Activated CD4-positive, alpha-beta T cell treated with anti-CD3 and anti-CD28 coated beads for 36 hours (primary cell): ENCODE measurements around the gene TRIM44. TPM values are rescaled to one million over a fixed set of nuclear protein-coding genes. Genes with fewer than 3 reads are reported as not detected.

Experiments used
- ATAC-seq: fragments of 200-7000 bp; cut with Tn5 transposase; one replicate; pipeline ENCODE4 v1.10.0; 2021; ENCODE audit warnings: mild to moderate bottlenecking, moderate library complexity
- CTCF ChIA-PET: fragments of 350-600 bp; sonication (Branson Sonifier 250); formaldehyde crosslinking; loops from one replicate; lab custom pipeline; 2021; ENCODE audit warnings: antibody characterized with exemption; lab: Charles Lee
- POLR2A ChIA-PET: fragments of 350-600 bp; sonication (Branson Sonifier 250); formaldehyde crosslinking; loops from one replicate; lab custom pipeline; 2021; ENCODE audit warnings: antibody characterized with exemption, inconsistent platforms; lab: Charles Lee
- DNase-seq: peaks from one replicate; pipeline ENCODE4 v3.0.0-alpha.2; 2020
- H3K27ac Mint-ChIP-seq: one replicate; pipeline ENCODE4 v1.8.0; 2021; ENCODE audit warnings: mixed read lengths
- H3K27me3 Mint-ChIP-seq: one replicate; pipeline ENCODE4 v1.8.0; 2021; ENCODE audit warnings: mixed read lengths
- H3K36me3 Mint-ChIP-seq: one replicate; pipeline ENCODE4 v1.8.0; 2021; ENCODE audit warnings: low read depth, mixed read lengths
- H3K4me1 Mint-ChIP-seq: one replicate; pipeline ENCODE4 v1.8.0; 2021; ENCODE audit warnings: mixed read lengths
- H3K4me3 Mint-ChIP-seq: one replicate; pipeline ENCODE4 v1.8.0; 2021; ENCODE audit warnings: mild to moderate bottlenecking, moderate library complexity, mixed read lengths
- H3K9me3 Mint-ChIP-seq: one replicate; pipeline ENCODE4 v1.8.0; 2021; ENCODE audit warnings: low read depth, mixed read lengths
- intact Hi-C, 2 experiments: fragments of 100-400 bp; cut with DNase I in 1 of 2; cut with micrococcal nuclease in 1 of 2; formaldehyde crosslinking; loops; one replicate each; pipeline versions ENCODE4 v1.14.2 to v1.15.1; 2022 to 2024; cut with DNase I, micrococcal nuclease
- total RNA-seq, 2 experiments: library from RNA; stranded (reverse); gene quantifications; one replicate each; pipeline ENCODE4 v1.2.3, GENCODE V29; 2021

Gene TRIM44
- total RNA-seq, 2 experiments from 2014 or later = 38.1 to 39.9 TPM

DNA sequence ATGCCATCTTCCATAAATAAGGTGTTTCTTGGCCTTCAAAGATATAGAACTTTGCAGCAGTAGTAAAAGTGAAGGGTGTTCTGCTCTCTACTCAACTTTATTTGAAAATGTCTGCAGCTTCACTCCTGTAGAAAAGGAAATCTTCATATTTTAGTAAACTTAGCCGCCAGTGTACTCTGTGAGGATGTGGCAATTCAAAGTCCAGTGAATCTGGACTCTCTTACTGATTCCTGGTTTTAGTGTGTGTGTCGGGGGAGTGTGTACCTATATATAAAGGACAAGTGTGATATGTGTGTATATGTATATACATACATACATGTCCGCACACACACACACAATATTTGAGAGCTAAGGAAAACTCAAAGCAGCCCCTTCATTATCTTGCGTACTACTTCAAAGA lies 147.0 kb downstream of the TRIM44 start:
- DNase-seq = no peak
- intact Hi-C loops = no loop called here
- ChIA-PET CTCF (interaction anchor here (3.7 kb wide), 1 partner anchor 12 kb away, joined by 20 read pairs; no protein-coding TSS in a partner anchor), POLR2A (no interaction called here)
- no peaks in the 10 kb centered on the region for H3K4me1 Mint-ChIP-seq
- no peaks in the 10 kb centered on the region for H3K9me3 Mint-ChIP-seq
- H3K4me3 Mint-ChIP-seq = no peak overlapping the region
- ATAC-seq = no peak
- no peak overlapping the region for H3K27ac Mint-ChIP-seq
- no peaks in the 10 kb centered on the region for H3K27me3 Mint-ChIP-seq
- peaks cover 30% of the 10 kb centered on the region for H3K36me3 Mint-ChIP-seq

DNA sequence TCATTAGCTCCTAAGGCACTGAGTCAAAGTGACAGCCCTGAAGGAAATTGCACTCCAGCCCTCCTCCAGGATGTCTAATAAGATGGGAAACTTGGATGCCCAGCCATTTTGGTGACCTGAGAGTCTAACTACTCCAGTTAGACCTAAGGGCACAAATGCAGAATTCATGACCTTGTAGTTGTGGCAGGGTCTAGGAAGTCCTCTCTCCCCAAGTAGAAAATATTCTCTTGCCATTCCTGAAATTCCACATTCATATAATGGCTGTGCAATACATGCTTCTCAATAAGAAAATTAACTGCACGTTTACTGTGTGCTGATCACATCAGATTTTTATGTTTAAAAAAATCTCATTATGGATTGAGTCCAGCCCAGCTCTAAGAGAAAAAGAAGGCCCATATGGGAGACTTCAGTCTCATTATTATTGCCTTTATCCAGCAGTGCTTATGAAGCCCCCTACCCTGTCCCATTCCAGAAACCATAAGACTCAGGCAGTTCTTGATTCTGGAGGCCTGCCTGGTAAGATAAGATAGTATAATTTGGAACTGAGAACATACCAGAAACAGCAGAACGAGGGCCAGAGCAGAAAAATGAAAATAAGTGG lies 147.6 kb downstream of the TRIM44 start:
- DNase-seq = no peak
- no peak for ATAC-seq
- Mint-ChIP-seq H3K9me3 (no peaks in the 10 kb centered on the region), H3K36me3 (peaks cover 31% of the 10 kb centered on the region), H3K27me3 (no peaks in the 10 kb centered on the region), H3K4me1 (no peaks in the 10 kb centered on the region), H3K27ac (no peak overlapping the region), H3K4me3 (no peak overlapping the region)
- intact Hi-C loops = no loop called here
- CTCF ChIA-PET = interaction anchor here (3.7 kb wide), 1 partner anchor 12 kb away, joined by 20 read pairs; no protein-coding TSS in a partner anchor
- POLR2A ChIA-PET = no interaction called here

DNA sequence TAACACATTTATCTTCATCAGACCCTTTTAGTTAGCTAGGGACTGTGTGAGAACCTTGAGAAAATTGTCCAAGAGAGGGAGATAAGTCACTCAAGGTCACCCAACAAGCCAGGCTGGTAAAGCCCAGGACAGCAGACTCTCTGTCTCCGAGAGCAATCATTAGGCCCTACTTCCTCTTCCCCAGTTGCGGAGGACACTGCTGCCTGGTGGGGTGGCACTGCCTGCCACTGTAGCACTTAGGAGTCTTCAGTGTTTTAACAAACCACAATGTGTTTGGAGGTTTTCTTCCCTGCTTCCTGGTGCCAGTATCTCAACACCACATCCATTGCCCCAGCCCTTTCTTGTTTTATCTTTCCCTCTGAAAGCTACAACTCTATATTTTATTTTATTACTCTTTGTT lies 149.2 kb downstream of the TRIM44 start:
- H3K27me3 Mint-ChIP-seq = no peaks in the 10 kb centered on the region
- POLR2A ChIA-PET = no interaction called here
- intact Hi-C loops = no loop called here
- no peak overlapping the region for H3K27ac Mint-ChIP-seq
- peaks cover 35% of the 10 kb centered on the region for H3K36me3 Mint-ChIP-seq
- CTCF ChIA-PET = interaction anchor here (3.7 kb wide), 1 partner anchor 10 kb away, joined by 35 read pairs; no protein-coding TSS in a partner anchor
- no peak overlapping the region for H3K4me3 Mint-ChIP-seq
- H3K9me3 Mint-ChIP-seq = peaks cover 4% of the 10 kb centered on the region
- no peak for DNase-seq
- no peaks in the 10 kb centered on the region for H3K4me1 Mint-ChIP-seq
- no peak for ATAC-seq

DNA sequence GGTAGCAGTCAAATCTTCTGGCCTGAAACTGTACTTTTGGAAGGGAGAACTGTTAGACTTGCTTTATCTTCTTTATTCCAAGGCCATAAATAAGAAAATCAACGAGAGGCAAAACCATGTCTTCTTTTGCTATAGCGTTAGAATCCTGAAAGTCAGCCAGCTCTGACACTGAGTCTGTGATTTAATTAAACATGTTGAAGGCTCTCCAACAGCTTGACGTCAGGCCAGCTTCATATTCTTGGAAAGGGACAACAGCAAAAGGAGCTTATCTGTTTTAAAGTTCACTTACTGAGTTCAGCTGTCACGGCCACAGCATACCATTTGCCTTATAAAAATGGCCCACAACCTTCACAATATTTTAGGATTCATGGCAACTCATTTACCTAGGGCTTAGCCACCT lies 150.3 kb downstream of the TRIM44 start:
- intact Hi-C loops = no loop called here
- peaks cover 4% of the 10 kb centered on the region for H3K9me3 Mint-ChIP-seq
- ATAC-seq (no peak), DNase-seq (no peak)
- peaks cover 30% of the 10 kb centered on the region for H3K36me3 Mint-ChIP-seq
- H3K4me3 Mint-ChIP-seq = no peak overlapping the region
- no peaks in the 10 kb centered on the region for H3K4me1 Mint-ChIP-seq
- ChIA-PET CTCF (interaction anchor here (1.1 to 3.7 kb wide), 2 partner anchors 9 kb away, joined by 3 to 35 read pairs; no protein-coding TSS in a partner anchor), POLR2A (no interaction called here)
- no peaks in the 10 kb centered on the region for H3K27me3 Mint-ChIP-seq
- no peak overlapping the region for H3K27ac Mint-ChIP-seq

DNA sequence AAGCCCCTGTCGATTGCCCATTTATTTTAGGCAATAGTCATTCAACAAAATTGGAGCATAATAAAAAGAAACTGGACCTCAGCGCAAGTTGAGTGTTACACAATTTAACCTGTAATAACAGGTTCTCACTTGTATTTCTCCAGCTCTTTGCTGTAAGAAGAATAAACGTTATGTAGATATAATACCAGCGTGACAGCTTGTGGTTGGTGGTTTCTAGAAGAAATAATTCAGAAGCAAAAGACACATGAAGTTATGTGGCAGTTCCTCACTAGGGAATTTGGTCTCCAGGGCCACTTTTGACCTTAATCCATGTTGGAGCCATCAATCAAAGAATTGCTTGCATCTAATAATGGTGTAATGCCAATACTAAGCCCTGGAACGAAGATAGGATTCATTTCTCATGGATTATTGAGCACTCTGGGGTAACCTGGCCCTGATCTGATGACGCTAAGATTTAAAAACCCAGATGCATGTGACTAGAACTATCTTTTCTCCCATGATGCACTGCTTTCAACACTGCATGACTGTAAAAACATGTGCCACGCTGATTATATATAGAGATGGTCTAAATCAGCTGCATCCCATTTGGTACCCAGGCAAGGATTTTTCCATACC lies 151.6 kb downstream of the TRIM44 start:
- intact Hi-C loops = no loop called here
- no peak overlapping the region for H3K4me3 Mint-ChIP-seq
- peaks cover 4% of the 10 kb centered on the region for H3K9me3 Mint-ChIP-seq
- H3K4me1 Mint-ChIP-seq = no peaks in the 10 kb centered on the region
- ChIA-PET POLR2A (no interaction called here), CTCF (interaction anchor here (3.7 kb wide), 1 partner anchor 8 kb away, joined by 35 read pairs; no protein-coding TSS in a partner anchor)
- H3K36me3 Mint-ChIP-seq = peaks cover 26% of the 10 kb centered on the region
- DNase-seq (no peak), ATAC-seq (no peak)
- no peaks in the 10 kb centered on the region for H3K27me3 Mint-ChIP-seq
- no peak overlapping the region for H3K27ac Mint-ChIP-seq

DNA sequence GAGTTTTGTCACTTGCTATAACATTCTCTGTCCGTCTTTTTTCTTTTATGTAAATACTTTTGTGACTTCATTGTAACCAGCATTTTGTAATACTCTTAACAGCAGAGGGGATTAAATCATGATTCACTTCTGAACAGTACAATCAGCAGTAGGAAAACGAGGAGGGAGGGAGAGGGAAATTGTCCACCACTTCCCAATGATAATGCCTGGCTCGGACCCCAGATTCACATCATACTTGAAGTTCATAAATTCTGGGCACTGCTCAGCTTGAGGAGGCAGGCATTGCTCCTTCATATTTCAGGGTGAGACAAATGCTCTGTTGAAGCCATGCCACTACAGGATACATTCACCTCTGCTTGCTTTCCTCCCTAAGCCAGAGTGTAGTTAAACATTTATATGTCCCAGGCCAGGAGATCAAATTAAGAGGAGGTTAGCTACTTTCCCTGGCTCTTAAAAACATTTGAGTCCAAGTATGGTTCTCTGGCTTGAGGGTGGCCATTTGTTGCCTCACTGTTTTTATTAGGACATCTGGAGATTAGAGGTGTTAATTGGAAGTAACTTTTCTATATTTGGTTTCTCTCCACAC lies 152.2 kb downstream of the TRIM44 start:
- no peak overlapping the region for H3K4me3 Mint-ChIP-seq
- H3K4me1 Mint-ChIP-seq = no peaks in the 10 kb centered on the region
- CTCF ChIA-PET = interaction anchor here (0.9 to 3.7 kb wide), 2 partner anchors 7 to 188 kb away, joined by 3 to 35 read pairs; no protein-coding TSS in a partner anchor
- ATAC-seq (no peak), DNase-seq (no peak)
- H3K27ac Mint-ChIP-seq = no peak overlapping the region
- no peaks in the 10 kb centered on the region for H3K27me3 Mint-ChIP-seq
- H3K9me3 Mint-ChIP-seq = peaks cover 4% of the 10 kb centered on the region
- peaks cover 22% of the 10 kb centered on the region for H3K36me3 Mint-ChIP-seq
- intact Hi-C loops = no loop called here
- POLR2A ChIA-PET = no interaction called here

DNA sequence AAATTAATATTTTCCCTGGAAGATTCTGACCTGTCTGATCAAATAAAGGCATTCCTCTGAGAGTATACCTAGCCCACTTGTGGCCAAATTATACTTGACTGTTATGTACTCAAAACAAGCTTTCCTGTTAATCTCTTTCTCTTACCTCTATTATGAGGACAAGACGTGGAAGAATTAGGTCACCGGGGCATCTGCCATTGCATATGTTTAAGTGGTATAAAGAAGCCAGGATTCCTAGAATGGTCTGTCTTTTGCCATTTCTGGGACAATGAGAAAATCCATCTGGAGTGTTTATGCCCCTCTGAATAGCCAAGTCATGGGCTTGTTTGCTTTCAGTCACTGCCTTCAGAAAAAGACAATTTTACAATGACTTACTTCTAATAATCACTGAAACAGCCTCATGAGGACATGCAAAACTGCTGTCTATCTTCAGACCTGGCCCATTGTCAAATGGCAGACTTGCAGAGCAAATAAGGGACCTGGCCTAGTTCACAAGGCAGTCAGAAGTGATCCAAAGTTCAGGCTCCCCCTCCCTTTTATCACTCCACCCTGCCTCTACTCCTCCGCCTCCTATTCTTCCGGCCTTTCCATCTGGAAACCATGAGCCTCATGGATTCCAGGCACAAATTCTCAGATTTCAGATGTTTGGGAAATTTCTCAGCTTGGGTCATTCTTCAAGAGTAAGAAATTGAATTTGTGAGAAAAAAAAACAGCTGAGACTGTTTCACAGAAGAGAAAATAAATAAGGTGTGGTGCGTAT lies 153.2 kb downstream of the TRIM44 start:
- no peaks in the 10 kb centered on the region for H3K27me3 Mint-ChIP-seq
- no peak overlapping the region for H3K4me3 Mint-ChIP-seq
- H3K4me1 Mint-ChIP-seq = no peaks in the 10 kb centered on the region
- H3K9me3 Mint-ChIP-seq = peaks cover 4% of the 10 kb centered on the region
- H3K36me3 Mint-ChIP-seq = peaks cover 21% of the 10 kb centered on the region
- intact Hi-C loops = no loop called here
- ATAC-seq (no peak), DNase-seq (no peak)
- POLR2A ChIA-PET = no interaction called here
- no peak overlapping the region for H3K27ac Mint-ChIP-seq
- CTCF ChIA-PET = interaction anchor here (0.7 to 1.1 kb wide), 3 partner anchors 17 to 907 kb away, joined by 3 to 4 read pairs (median 3); no protein-coding TSS in a partner anchor

DNA sequence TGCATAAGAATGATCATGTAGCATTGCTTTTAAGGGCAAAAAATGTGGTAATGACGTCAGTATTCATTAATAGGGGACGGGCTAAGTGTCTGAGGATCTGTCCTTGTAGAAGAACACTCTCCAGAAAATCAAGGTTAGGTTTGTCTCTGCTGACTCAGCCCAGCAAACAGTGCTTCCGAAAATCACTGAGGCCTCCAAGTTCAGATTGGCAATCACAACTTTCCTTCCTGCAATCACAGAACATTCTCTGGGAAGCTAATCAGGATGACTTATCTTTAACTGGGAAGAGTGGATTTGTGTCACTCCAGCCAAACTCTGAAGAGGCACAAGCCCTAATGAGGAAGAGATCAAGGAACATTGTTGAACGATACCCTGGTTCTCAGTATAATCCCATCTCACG lies 158.0 kb downstream of the TRIM44 start:
- ATAC-seq = no peak
- intact Hi-C loops = loop anchor here (1.0 to 10.0 kb wide), 4 partner anchors 204 to 446 kb away; no protein-coding TSS in a partner anchor
- Mint-ChIP-seq H3K27ac (no peak overlapping the region), H3K4me1 (peaks cover 12% of the 10 kb centered on the region), H3K9me3 (peaks cover 4% of the 10 kb centered on the region), H3K4me3 (no peak overlapping the region), H3K36me3 (peaks cover 6% of the 10 kb centered on the region), H3K27me3 (no peaks in the 10 kb centered on the region)
- ChIA-PET CTCF (interaction anchor here (1.7 to 4.5 kb wide), 8 partner anchors 8 to 446 kb away, joined by 5 to 57 read pairs (median 14); no protein-coding TSS in a partner anchor), POLR2A (no interaction called here)
- no peak for DNase-seq

DNA sequence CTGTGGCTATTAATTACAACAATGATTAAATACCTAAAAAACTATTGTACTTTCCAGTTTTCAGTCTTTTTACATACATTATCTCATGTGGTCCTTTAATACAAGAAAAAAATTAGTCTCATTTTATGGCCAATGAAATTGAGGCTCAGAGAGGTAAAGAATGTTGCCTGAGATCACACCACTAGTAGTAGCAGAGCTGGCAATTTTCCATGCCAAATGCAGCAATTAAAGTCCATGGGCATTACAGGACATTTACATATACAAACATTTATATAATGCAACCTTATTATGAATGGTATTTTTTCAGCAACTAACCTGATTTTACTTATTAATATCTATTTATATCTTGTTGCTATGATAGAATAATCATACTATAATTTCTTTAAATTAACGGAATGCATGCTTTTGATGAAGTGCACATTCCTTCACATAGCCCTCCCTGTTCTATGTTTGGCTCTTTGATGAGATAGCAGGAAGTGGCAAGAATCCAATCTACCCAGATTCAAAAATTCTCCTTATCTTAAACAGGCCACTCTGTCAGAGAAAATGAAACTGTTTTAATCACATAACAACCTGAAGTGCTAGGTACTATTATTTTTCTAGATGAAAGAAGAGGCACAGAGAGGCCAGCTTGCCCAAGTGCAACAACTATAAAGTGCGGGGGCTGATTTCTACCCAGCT lies 160.4 kb downstream of the TRIM44 start:
- intact Hi-C loops = loop anchor here (1.0 to 10.0 kb wide), 3 partner anchors 207 to 442 kb away; no protein-coding TSS in a partner anchor
- CTCF ChIA-PET = interaction anchor here (0.5 to 4.5 kb wide), 46 partner anchors 10 to 558 kb away, joined by 3 to 57 read pairs (median 5); no protein-coding TSS in a partner anchor
- peaks cover 12% of the 10 kb centered on the region for H3K4me1 Mint-ChIP-seq
- no peaks in the 10 kb centered on the region for H3K27me3 Mint-ChIP-seq
- no peak overlapping the region for H3K4me3 Mint-ChIP-seq
- no peak for DNase-seq
- no peak for ATAC-seq
- H3K9me3 Mint-ChIP-seq = no peaks in the 10 kb centered on the region
- POLR2A ChIA-PET = no interaction called here
- H3K36me3 Mint-ChIP-seq = no peaks in the 10 kb centered on the region
- no peak overlapping the region for H3K27ac Mint-ChIP-seq

DNA sequence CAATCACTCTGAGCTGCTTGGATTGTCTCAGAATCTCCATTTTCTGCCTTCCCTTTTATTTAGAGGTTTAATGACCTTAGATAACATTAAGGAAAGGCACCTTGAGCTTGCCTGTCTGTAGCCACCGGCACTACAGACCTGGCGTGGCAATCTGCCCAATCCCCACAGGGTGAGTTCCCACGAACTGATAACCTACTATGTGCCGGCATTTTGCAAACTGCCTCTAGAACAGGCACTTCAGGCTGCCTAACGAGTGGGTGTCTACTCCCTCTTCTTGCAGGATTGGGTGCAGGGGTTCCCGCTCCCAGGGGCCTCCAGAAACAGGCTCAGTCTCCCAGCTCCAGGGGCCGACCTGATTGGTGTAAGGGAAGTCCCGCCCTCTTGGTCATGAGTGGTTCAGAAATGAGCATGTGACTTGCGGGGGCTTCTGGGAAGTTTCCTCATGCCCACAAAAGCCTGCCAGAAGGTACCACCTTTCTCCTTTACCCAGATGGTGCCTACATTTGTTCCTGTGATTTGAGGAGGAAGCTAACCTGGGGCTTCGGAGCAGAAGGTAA lies 161.2 kb downstream of the TRIM44 start:
- no peak overlapping the region for H3K27ac Mint-ChIP-seq
- ATAC-seq (no peak), DNase-seq (no peak)
- H3K36me3 Mint-ChIP-seq = no peaks in the 10 kb centered on the region
- H3K4me1 Mint-ChIP-seq = peaks cover 12% of the 10 kb centered on the region
- H3K9me3 Mint-ChIP-seq = no peaks in the 10 kb centered on the region
- intact Hi-C loops = loop anchor here (10.0 kb wide), 2 partner anchors 311 to 441 kb away; no protein-coding TSS in a partner anchor
- no peak overlapping the region for H3K4me3 Mint-ChIP-seq
- ChIA-PET CTCF (interaction anchor here (4.5 kb wide), 1 partner anchor 9 kb away, joined by 57 read pairs; no protein-coding TSS in a partner anchor), POLR2A (no interaction called here)
- no peaks in the 10 kb centered on the region for H3K27me3 Mint-ChIP-seq
